HL-60 (cell line): Measurements from ENCODE around the gene CHSY1.
A peak's percentile ranks its signal among the peaks of the same experiment; 100 is the strongest.

Source experiments
- POLR2AphosphoS5 ChIP-seq: IDR thresholded peaks from 2 replicates; pipeline ENCODE4 v1.6.1; 2012; ENCODE audit warnings: low read depth
- REST ChIP-seq: IDR thresholded peaks from 2 replicates; pipeline ENCODE4 v1.6.1; 2012; ENCODE audit warnings: low read depth; ENCODE audit not compliant: insufficient replicate concordance
- TF ChIP-seq, protein P1 (sequence below): IDR thresholded peaks from one replicate; pipeline ENCODE4 v1.5.1; 2011; ENCODE audit warnings: low read length, control low read depth, inconsistent platforms; ENCODE audit not compliant: insufficient read depth

- TF ChIP-seq, protein P1, sequence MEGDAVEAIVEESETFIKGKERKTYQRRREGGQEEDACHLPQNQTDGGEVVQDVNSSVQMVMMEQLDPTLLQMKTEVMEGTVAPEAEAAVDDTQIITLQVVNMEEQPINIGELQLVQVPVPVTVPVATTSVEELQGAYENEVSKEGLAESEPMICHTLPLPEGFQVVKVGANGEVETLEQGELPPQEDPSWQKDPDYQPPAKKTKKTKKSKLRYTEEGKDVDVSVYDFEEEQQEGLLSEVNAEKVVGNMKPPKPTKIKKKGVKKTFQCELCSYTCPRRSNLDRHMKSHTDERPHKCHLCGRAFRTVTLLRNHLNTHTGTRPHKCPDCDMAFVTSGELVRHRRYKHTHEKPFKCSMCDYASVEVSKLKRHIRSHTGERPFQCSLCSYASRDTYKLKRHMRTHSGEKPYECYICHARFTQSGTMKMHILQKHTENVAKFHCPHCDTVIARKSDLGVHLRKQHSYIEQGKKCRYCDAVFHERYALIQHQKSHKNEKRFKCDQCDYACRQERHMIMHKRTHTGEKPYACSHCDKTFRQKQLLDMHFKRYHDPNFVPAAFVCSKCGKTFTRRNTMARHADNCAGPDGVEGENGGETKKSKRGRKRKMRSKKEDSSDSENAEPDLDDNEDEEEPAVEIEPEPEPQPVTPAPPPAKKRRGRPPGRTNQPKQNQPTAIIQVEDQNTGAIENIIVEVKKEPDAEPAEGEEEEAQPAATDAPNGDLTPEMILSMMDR, result no peak
- TF ChIP-seq POLR2AphosphoS5 (no peak), REST (peak; percentile 81)
Measured at GRCh38 chr15:101203029-101203573, 48.7 kb downstream of the CHSY1 start.
